Mesenchymal stem cell (in vitro differentiated cells and primary cell): ENCODE results near the gene TBC1D26.
A peak's percentile ranks its signal among the peaks of the same experiment; 100 is the strongest.

Source experiments
- DNase-seq: peaks from one replicate; pipeline ENCODE4 v3.0.0-alpha.2; 2013
- H2AFZ ChIP-seq: one replicate; pipeline ENCODE4 v1.6.1; 2013; ENCODE audit warnings: low read depth, mild to moderate bottlenecking, control low read depth, inconsistent platforms, low read length, moderate library complexity
- H2AK5ac ChIP-seq: 2 replicates; pipeline ENCODE4 v1.6.1; 2013; ENCODE audit warnings: low read length, moderate library complexity, mild to moderate bottlenecking, inconsistent platforms; ENCODE audit not compliant: severe bottlenecking
- H2BK120ac ChIP-seq: one replicate; pipeline ENCODE4 v1.6.1; 2013; ENCODE audit warnings: low read depth, mild to moderate bottlenecking, inconsistent platforms, low read length, moderate library complexity
- H2BK12ac ChIP-seq, 2 experiments: one replicate each; pipeline ENCODE4 v1.6.1; 2013; ENCODE audit warnings: inconsistent platforms in 2 of 2, low read length in 2 of 2, mild to moderate bottlenecking in 2 of 2, moderate library complexity in 2 of 2, control low read depth in 1 of 2
- H2BK15ac ChIP-seq: one replicate; pipeline ENCODE4 v1.6.1; 2013; ENCODE audit warnings: mild to moderate bottlenecking, low read depth, inconsistent platforms; ENCODE audit not compliant: poor library complexity, severe bottlenecking
- H2BK5ac ChIP-seq: 2 replicates; pipeline ENCODE4 v1.6.1; 2013; ENCODE audit warnings: low read depth, mild to moderate bottlenecking, low read length, control low read depth, inconsistent platforms; ENCODE audit not compliant: poor library complexity, severe bottlenecking
- H3K14ac ChIP-seq, 2 experiments: one replicate each; pipeline ENCODE4 v1.6.1; 2013; ENCODE audit warnings: inconsistent platforms in 2 of 2, low read length in 2 of 2, control low read depth in 1 of 2, mild to moderate bottlenecking in 1 of 2, moderate library complexity in 1 of 2
- H3K18ac ChIP-seq, 2 experiments: one replicate each; pipeline ENCODE4 v1.6.1; 2013; ENCODE audit warnings: inconsistent platforms in 2 of 2, low read length in 2 of 2, control low read depth in 1 of 2, low read depth in 1 of 2, mild to moderate bottlenecking in 1 of 2
- H3K23ac ChIP-seq, 2 experiments: one replicate each; pipeline ENCODE4 v1.6.1; 2013; ENCODE audit warnings: inconsistent platforms in 2 of 2, low read length in 2 of 2, mild to moderate bottlenecking in 2 of 2, moderate library complexity in 2 of 2, control low read depth in 1 of 2
- H3K27ac ChIP-seq: 2 replicates; pipeline ENCODE4 v1.5.1; 2013; ENCODE audit warnings: mild to moderate bottlenecking, moderate library complexity, low read length, control low read depth, inconsistent platforms; ENCODE audit not compliant: poor library complexity, severe bottlenecking
- H3K27me3 ChIP-seq, 2 experiments: 2 replicates each; pipeline versions ENCODE4 v1.6.1 to v1.7.0; 2013; ENCODE audit warnings: low read length in 2 of 2, mild to moderate bottlenecking in 2 of 2, moderate library complexity in 2 of 2, control low read depth in 1 of 2, inconsistent platforms in 1 of 2; ENCODE audit not compliant: control insufficient read depth in 1 of 2, insufficient read depth in 1 of 2
- H3K36me3 ChIP-seq, 2 experiments: 2 replicates each; pipeline versions ENCODE4 v1.6.1 to v1.7.0; 2013; ENCODE audit warnings: low read length in 2 of 2, control low read depth in 1 of 2, inconsistent platforms in 1 of 2, low read depth in 1 of 2, mild to moderate bottlenecking in 1 of 2; ENCODE audit not compliant: insufficient read depth in 2 of 2, control insufficient read depth in 1 of 2
- H3K4ac ChIP-seq, 2 experiments: one replicate each; pipeline ENCODE4 v1.6.1; 2013; ENCODE audit warnings: inconsistent platforms in 2 of 2, low read length in 2 of 2, mild to moderate bottlenecking in 2 of 2, moderate library complexity in 2 of 2, control low read depth in 1 of 2, low read depth in 1 of 2
- H3K4me1 ChIP-seq: 2 replicates; pipeline ENCODE4 v1.6.1; 2013; ENCODE audit warnings: low read depth, low read length, control low read depth; ENCODE audit not compliant: control insufficient read depth, insufficient read depth
- H3K4me2 ChIP-seq: 2 replicates; pipeline ENCODE4 v1.6.1; 2013; ENCODE audit warnings: low read length, mild to moderate bottlenecking, inconsistent platforms; ENCODE audit not compliant: poor library complexity, severe bottlenecking
- H3K4me3 ChIP-seq, 2 experiments: 2 replicates each; pipeline versions ENCODE4 v1.5.1 to v1.7.0; 2013; ENCODE audit warnings: low read length in 2 of 2, mild to moderate bottlenecking in 2 of 2, control low read depth in 1 of 2, low read depth in 1 of 2; ENCODE audit not compliant: insufficient read depth in 1 of 2
- H3K79me1 ChIP-seq: replicated peaks from 2 replicates; pipeline ENCODE4 v1.6.1; 2013; ENCODE audit warnings: mild to moderate bottlenecking, control low read depth, low read length, inconsistent platforms; ENCODE audit not compliant: poor library complexity, severe bottlenecking
- H3K9ac ChIP-seq: 2 replicates; pipeline ENCODE4 v1.7.0; 2013; ENCODE audit warnings: mild to moderate bottlenecking, low read length, moderate library complexity
- H3K9me3 ChIP-seq: 2 replicates; pipeline ENCODE4 v1.7.0; 2013; ENCODE audit warnings: mild to moderate bottlenecking, low read length; ENCODE audit not compliant: control insufficient read depth
- H4K8ac ChIP-seq: one replicate; pipeline ENCODE4 v1.6.1; 2013; ENCODE audit warnings: inconsistent platforms, mild to moderate bottlenecking, low read length, moderate library complexity
- H4K91ac ChIP-seq: one replicate; pipeline ENCODE4 v1.6.1; 2013; ENCODE audit warnings: mild to moderate bottlenecking, low read length, inconsistent platforms
- WGBS: methylation state at CpG from one replicate; pipeline ENCODE4 v1.1.7; 2013; ENCODE audit warnings: mixed read lengths; 5-methylcytosine and 5-hydroxymethylcytosine counted together

TBC1D26 gene

DNA sequence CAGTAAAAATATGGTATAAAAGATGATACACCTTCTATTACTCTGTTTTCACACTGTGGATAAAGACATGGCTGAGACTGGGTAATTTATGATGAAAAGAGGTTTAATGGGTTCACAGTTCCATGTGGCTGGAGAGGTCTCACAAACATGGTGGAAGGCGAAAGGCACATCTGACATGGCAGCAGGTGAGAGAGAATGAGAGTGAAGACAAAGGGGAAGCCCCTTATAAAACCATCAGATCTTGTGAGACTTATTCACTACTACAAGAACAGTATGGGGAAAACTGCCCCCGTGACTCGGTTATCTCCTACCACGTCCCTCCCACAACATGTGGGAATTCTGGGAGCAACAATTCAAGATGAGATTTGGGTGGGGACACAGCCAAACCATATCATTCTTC lies 45.6 kb downstream of the TBC1D26 start:
- no peak overlapping the region for H2BK5ac ChIP-seq
- H2AFZ ChIP-seq = no peak overlapping the region
- no peak overlapping the region for H3K4me2 ChIP-seq
- H3K9me3 ChIP-seq = peaks cover 12% of the 10 kb centered on the region
- no peak overlapping the region for H2BK120ac ChIP-seq
- H3K79me1 ChIP-seq = no peaks in the 10 kb centered on the region
- no peak overlapping the region for H3K23ac ChIP-seq
- no peaks in the 10 kb centered on the region for H3K27me3 ChIP-seq
- H3K9ac ChIP-seq = no peak overlapping the region
- no peak overlapping the region for H4K91ac ChIP-seq
- H3K36me3 ChIP-seq = no peaks in the 10 kb centered on the region
- H3K14ac ChIP-seq = no peak overlapping the region
- H2BK15ac ChIP-seq = no peak overlapping the region
- no peak overlapping the region for H3K4me3 ChIP-seq
- WGBS = 86% methylated on average over 3 of the region's 4 CpGs
- H3K27ac ChIP-seq = no peak overlapping the region
- DNase-seq = no peak
- H3K18ac ChIP-seq = no peak overlapping the region
- H2AK5ac ChIP-seq = no peak overlapping the region
- no peak overlapping the region for H2BK12ac ChIP-seq
- no peaks in the 10 kb centered on the region for H3K4me1 ChIP-seq
- no peak overlapping the region for H4K8ac ChIP-seq
- no peak overlapping the region for H3K4ac ChIP-seq

DNA sequence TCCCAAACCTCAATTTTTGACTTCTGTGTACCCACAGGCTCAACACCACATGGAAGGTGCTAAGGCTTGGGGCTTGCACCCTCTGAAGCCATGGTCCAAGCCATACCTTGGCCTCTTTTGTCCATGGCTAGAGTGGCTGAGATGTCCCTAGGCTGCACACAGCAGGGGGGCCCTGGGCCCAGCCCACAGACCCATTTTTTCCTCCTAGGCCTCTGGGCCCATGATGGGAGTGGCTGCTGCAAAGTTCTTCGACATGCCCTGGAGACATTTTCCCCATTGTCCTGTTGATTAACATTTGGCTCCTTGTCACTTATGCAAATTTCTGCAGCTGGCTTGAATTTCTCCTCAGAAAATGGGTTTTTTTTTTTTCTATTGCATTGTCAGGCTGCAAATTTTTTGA lies 47.0 kb downstream of the TBC1D26 start:
- no peak overlapping the region for H3K18ac ChIP-seq
- no peak overlapping the region for H3K14ac ChIP-seq
- H2AFZ ChIP-seq = no peak overlapping the region
- H3K27me3 ChIP-seq = no peaks in the 10 kb centered on the region
- WGBS = 79% methylated on average over 1 of the region's 1 CpG
- H4K8ac ChIP-seq = no peak overlapping the region
- H3K23ac ChIP-seq = no peak overlapping the region
- H4K91ac ChIP-seq = no peak overlapping the region
- H3K4me1 ChIP-seq = no peaks in the 10 kb centered on the region
- DNase-seq = no peak
- H3K9ac ChIP-seq = no peak overlapping the region
- H3K9me3 ChIP-seq = peaks cover 12% of the 10 kb centered on the region
- no peak overlapping the region for H2BK120ac ChIP-seq
- no peak overlapping the region for H3K4me3 ChIP-seq
- H3K4ac ChIP-seq = no peak overlapping the region
- H2BK12ac ChIP-seq = no peak overlapping the region
- H2AK5ac ChIP-seq = no peak overlapping the region
- H3K36me3 ChIP-seq = no peaks in the 10 kb centered on the region
- H2BK15ac ChIP-seq = no peak overlapping the region
- no peak overlapping the region for H2BK5ac ChIP-seq
- H3K79me1 ChIP-seq = no peaks in the 10 kb centered on the region
- H3K4me2 ChIP-seq = no peak overlapping the region
- H3K27ac ChIP-seq = no peak overlapping the region

DNA sequence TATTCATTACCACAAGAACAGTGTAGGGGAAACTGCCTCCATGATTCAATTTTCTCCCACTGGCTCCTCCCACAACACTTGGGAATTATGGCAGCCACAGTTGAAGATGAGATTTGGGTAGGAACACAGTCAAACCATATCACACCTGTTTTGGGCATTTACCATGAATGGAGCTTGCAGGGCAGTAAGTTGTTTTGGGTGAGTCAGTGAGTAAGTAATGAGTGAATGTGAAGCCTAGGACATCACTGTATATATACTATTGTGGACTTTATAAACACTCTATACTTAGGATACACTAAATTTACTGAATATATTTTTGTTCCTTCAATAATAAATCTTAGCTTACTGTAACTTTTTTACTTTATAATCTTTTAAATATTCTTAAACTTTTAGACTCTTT lies 48.1 kb downstream of the TBC1D26 start:
- Histone ChIP-seq H3K4ac (no peak overlapping the region), H3K14ac (no peak overlapping the region), H3K4me1 (no peaks in the 10 kb centered on the region), H4K8ac (no peak overlapping the region), H2AFZ (no peak overlapping the region), H3K79me1 (no peaks in the 10 kb centered on the region), H3K9me3 (peaks cover 11% of the 10 kb centered on the region), H3K36me3 (no peaks in the 10 kb centered on the region), H2BK120ac (no peak overlapping the region), H3K4me3 (no peak overlapping the region), H3K23ac (no peak overlapping the region), H3K4me2 (no peak overlapping the region), H2BK12ac (no peak overlapping the region), H2BK15ac (no peak overlapping the region), H3K27ac (no peak overlapping the region), H2AK5ac (no peak overlapping the region), H2BK5ac (no peak overlapping the region), H3K27me3 (no peaks in the 10 kb centered on the region), H4K91ac (no peak overlapping the region), H3K18ac (no peak overlapping the region), H3K9ac (no peak overlapping the region)
- DNase-seq = no peak

GRCh38 chr17:15782866-15783265 lies 50.8 kb downstream of the TBC1D26 start:
- Histone ChIP-seq H4K8ac (no peak overlapping the region), H3K14ac (no peak overlapping the region)

More at GRCh38 chr17:15782866-15783265, 50.8 kb downstream of the TBC1D26 start:
- no peak overlapping the region for H2BK5ac ChIP-seq
- peaks cover 4% of the 10 kb centered on the region for H3K4me1 ChIP-seq
- no peak for DNase-seq
- H2AK5ac ChIP-seq = no peak overlapping the region
- H2BK15ac ChIP-seq = no peak overlapping the region
- H4K91ac ChIP-seq = no peak overlapping the region
- 95% methylated on average over 27 of the region's 32 CpGs for WGBS
- H3K23ac ChIP-seq = no peak overlapping the region
- H3K27ac ChIP-seq = no peak overlapping the region
- H3K4me3 ChIP-seq = peak overlapping the region in 1 of 2 experiments; percentile 77
- H3K4me2 ChIP-seq = no peak overlapping the region
- no peak overlapping the region for H2BK12ac ChIP-seq
- H3K9ac ChIP-seq = peak overlapping the region; percentile 91
- no peaks in the 10 kb centered on the region for H3K79me1 ChIP-seq
- H3K27me3 ChIP-seq = no peaks in the 10 kb centered on the region
- peaks cover 2% of the 10 kb centered on the region for H3K9me3 ChIP-seq
- H3K36me3 ChIP-seq = no peaks in the 10 kb centered on the region
- H2BK120ac ChIP-seq = no peak overlapping the region
- no peak overlapping the region for H2AFZ ChIP-seq
- H3K18ac ChIP-seq = no peak overlapping the region
- H3K4ac ChIP-seq = no peak overlapping the region
